OCI-LY3 (cell line): ENCODE measurements around the gene UBR7.

ENCODE experiments used
- CTCF ChIP-seq: fragments of 200-600, 300-600 bp; sonication (generic); IDR thresholded peaks from 2 replicates; pipeline ENCODE4 v1.5.1; 2014; ENCODE audit warnings: antibody characterized with exemption, low read length, low read depth
- EZH2phosphoT487 ChIP-seq: fragments of 200-600 bp; shearing (Covaris generic); IDR thresholded peaks from 2 replicates; pipeline ENCODE4 v1.6.1; 2018; ENCODE audit warnings: antibody characterized with exemption, mixed run types, low read depth

- TF ChIP-seq CTCF (no peak), EZH2phosphoT487 (no peak)
Measured at GRCh38 chr14:93171376-93171775, 35.7 kb upstream of the UBR7 start.
